ENCODE data around the gene KRTAP19-1.

Gene KRTAP19-1

GRCh38 chr21:30434033-30434631, 46.0 kb downstream of the KRTAP19-1 start:
- DNase-seq (ENCODE audit: low read depth, low spot score) = no peak
- H3K27ac ChIP-seq = no peak overlapping the region

GRCh38 chr21:30430170-30430655, 50.0 kb downstream of the KRTAP19-1 start, which contains the start of gene KRTAP13-4:
TSS of gene KRTAP13-4 (plus strand) at chr21:30430220. CDS start at chr21:30430276, 56 bp downstream.
- DNase-seq (ENCODE audit: low read depth, low spot score) = no peak
- H3K27ac ChIP-seq = no peak within 1 kb of the TSS

Measured in epithelial cell of prostate (primary cell).